Fibroblast of lung (primary cell): ENCODE data around the gene P2RY8.
A peak's percentile ranks its signal among the peaks of the same experiment; 100 is the strongest.

ENCODE experiments used
- EZH2 ChIP-seq: IDR thresholded peaks from 2 replicates; pipeline ENCODE4 v1.5.1; 2012; ENCODE audit warnings: low read length, control low read depth, mild to moderate bottlenecking; ENCODE audit errors: missing control alignments
- TF ChIP-seq, protein P1 (sequence below), 2 donors: IDR thresholded peaks in 1 of 2; conservative IDR thresholded peaks in 1 of 2; 1 replicate in 1 of 2; 2 replicates in 1 of 2; pipeline ENCODE4 v1.5.1; 2011 to 2012; ENCODE audit warnings: low read length in 2 of 2, control low read depth in 1 of 2, inconsistent platforms in 1 of 2, low read depth in 1 of 2, mild to moderate bottlenecking in 1 of 2

DNA sequence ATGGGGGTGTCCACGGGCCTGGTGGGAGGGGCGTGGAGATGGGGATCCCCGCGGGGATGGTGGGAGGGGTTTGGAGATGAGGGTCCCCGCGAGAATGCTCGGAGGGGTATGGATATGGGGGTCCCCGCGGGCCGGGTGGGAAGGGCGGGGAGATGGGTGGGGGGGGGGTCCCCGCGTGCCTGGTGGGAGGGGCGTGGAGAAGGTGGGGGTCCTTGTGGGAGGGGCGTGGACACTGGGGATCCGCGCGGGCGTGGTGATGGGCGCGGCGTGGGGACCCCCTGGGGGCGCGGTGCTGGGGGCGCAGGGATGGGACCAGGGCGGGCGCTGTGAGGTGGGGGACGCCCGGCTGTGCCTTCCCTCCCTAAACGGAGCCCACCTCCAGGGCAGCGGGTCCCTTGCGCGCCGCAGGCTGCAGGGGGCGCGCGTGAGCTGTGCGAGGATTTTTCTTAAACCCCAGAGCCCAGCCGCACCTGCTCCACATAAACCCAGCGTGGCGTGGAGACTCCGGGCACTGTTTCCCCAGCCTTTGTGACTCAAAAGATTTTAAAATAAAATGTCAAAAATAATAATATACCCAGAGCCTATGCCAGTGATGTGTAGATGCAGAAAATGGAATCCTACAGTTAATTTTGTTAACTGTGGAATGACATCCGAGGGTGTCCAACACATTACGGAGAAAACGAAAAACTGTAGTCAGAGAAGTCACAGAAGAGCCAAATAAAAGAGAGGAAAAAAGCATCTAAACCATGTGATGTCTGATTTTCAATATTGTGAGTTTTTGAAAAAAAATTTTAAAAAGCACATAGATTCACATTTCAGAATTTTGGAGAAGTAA is 82.8 kb downstream of the P2RY8 start:
- TF ChIP-seq, protein P1, sequence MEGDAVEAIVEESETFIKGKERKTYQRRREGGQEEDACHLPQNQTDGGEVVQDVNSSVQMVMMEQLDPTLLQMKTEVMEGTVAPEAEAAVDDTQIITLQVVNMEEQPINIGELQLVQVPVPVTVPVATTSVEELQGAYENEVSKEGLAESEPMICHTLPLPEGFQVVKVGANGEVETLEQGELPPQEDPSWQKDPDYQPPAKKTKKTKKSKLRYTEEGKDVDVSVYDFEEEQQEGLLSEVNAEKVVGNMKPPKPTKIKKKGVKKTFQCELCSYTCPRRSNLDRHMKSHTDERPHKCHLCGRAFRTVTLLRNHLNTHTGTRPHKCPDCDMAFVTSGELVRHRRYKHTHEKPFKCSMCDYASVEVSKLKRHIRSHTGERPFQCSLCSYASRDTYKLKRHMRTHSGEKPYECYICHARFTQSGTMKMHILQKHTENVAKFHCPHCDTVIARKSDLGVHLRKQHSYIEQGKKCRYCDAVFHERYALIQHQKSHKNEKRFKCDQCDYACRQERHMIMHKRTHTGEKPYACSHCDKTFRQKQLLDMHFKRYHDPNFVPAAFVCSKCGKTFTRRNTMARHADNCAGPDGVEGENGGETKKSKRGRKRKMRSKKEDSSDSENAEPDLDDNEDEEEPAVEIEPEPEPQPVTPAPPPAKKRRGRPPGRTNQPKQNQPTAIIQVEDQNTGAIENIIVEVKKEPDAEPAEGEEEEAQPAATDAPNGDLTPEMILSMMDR (conservative IDR thresholded peaks at IDR 0.05 in 1 of 2, IDR thresholded peaks at IDR 0.05 in 1 of 2; ENCODE audit: low read depth in 1 of 2, low read length in 2 of 2), result peak; percentile 87 to 88
- TF ChIP-seq EZH2, result no peak
